Measurements from ENCODE around the gene MMD2.

The MMD2 gene

GRCh38 chr7:4883372-4884144 lies 75.4 kb downstream of the MMD2 start, which contains the start of gene RADIL:
Gene RADIL, minus strand, starts transcription at chr7:4883716. Its CDS starts 5,577 bp downstream, at chr7:4878139.
- TF ChIP-seq SIN3A (IDR thresholded peaks at IDR 0.05; ENCODE audit: borderline replicate concordance, insufficient read depth, low read length) (no peak), REST (IDR thresholded peaks at IDR 0.05; ENCODE audit: insufficient read depth in 1 of 2, low read depth in 2 of 2, low read length in 2 of 2) (no peak), FOXP2 (optimal IDR thresholded peaks at IDR 0.05; ENCODE audit: borderline replicate concordance, extremely low read depth, extremely low read length, insufficient read depth) (no peak), POLR2AphosphoS5 (IDR thresholded peaks at IDR 0.05; ENCODE audit: low read depth, low read length) (no peak), TAF1 (IDR thresholded peaks at IDR 0.05; ENCODE audit: borderline replicate concordance, insufficient read depth, low read length) (no peak)

- TF ChIP-seq FOXP2 (optimal IDR thresholded peaks at IDR 0.05; ENCODE audit: borderline replicate concordance, extremely low read depth, extremely low read length, insufficient read depth) (no peak), REST (IDR thresholded peaks at IDR 0.05; ENCODE audit: insufficient read depth in 1 of 2, low read depth in 2 of 2, low read length in 2 of 2) (no peak), SIN3A (IDR thresholded peaks at IDR 0.05; ENCODE audit: borderline replicate concordance, insufficient read depth, low read length) (no peak), POLR2AphosphoS5 (IDR thresholded peaks at IDR 0.05; ENCODE audit: low read depth, low read length) (no peak), TAF1 (IDR thresholded peaks at IDR 0.05; ENCODE audit: borderline replicate concordance, insufficient read depth, low read length) (no peak)
Observed at GRCh38 chr7:4883033-4883371, 76.0 kb downstream of the MMD2 start.

- TF ChIP-seq POLR2AphosphoS5 (IDR thresholded peaks at IDR 0.05; ENCODE audit: low read depth, low read length) (no peak), REST (IDR thresholded peaks at IDR 0.05; ENCODE audit: insufficient read depth in 1 of 2, low read depth in 2 of 2, low read length in 2 of 2) (no peak), TAF1 (IDR thresholded peaks at IDR 0.05; ENCODE audit: borderline replicate concordance, insufficient read depth, low read length) (no peak), SIN3A (IDR thresholded peaks at IDR 0.05; ENCODE audit: borderline replicate concordance, insufficient read depth, low read length) (no peak), FOXP2 (optimal IDR thresholded peaks at IDR 0.05; ENCODE audit: borderline replicate concordance, extremely low read depth, extremely low read length, insufficient read depth) (no peak)
Observed at GRCh38 chr7:4882169-4883032, 76.6 kb downstream of the MMD2 start.

- no peak for TF ChIP-seq REST (IDR thresholded peaks at IDR 0.05; ENCODE audit: insufficient read depth in 1 of 2, low read depth in 2 of 2, low read length in 2 of 2)
- no peak for TF ChIP-seq TAF1 (IDR thresholded peaks at IDR 0.05; ENCODE audit: borderline replicate concordance, insufficient read depth, low read length)
- TF ChIP-seq SIN3A (IDR thresholded peaks at IDR 0.05; ENCODE audit: borderline replicate concordance, insufficient read depth, low read length), result no peak
- TF ChIP-seq FOXP2 (optimal IDR thresholded peaks at IDR 0.05; ENCODE audit: borderline replicate concordance, extremely low read depth, extremely low read length, insufficient read depth), result no peak
- no peak for TF ChIP-seq POLR2AphosphoS5 (IDR thresholded peaks at IDR 0.05; ENCODE audit: low read depth, low read length)
Observed at GRCh38 chr7:4880218-4880617, 78.8 kb downstream of the MMD2 start.
